C4-2B (cell line): ENCODE results near the gene CSRP1.

Experiments used
- H3K27ac ChIP-seq: fragments of 450-650 bp; 2 replicates; pipeline ENCODE4 v1.5.1; 2017
- CTCF ChIP-seq: fragments of 450-650 bp; conservative IDR thresholded peaks from 2 replicates; pipeline ENCODE4 v1.5.1; 2017; ENCODE audit warnings: mild to moderate bottlenecking
- ZFX ChIP-seq: fragments of 450-650 bp; IDR thresholded peaks from 2 replicates; pipeline ENCODE4 v1.6.1; 2017

CSRP1 gene

GRCh38 chr1:201515895-201516294, 9.0 kb upstream of the CSRP1 start:
- no peak overlapping the region for H3K27ac ChIP-seq
- TF ChIP-seq CTCF (no peak), ZFX (no peak)

- no peak for TF ChIP-seq ZFX
- TF ChIP-seq CTCF = no peak
- no peak overlapping the region for H3K27ac ChIP-seq
Observed at GRCh38 chr1:201515062-201515750, 8.3 kb upstream of the CSRP1 start.

- no peak overlapping the region for H3K27ac ChIP-seq
- TF ChIP-seq ZFX (no peak), CTCF (no peak)
Observed at GRCh38 chr1:201514466-201514865, 7.5 kb upstream of the CSRP1 start.

GRCh38 chr1:201513498-201514243, 6.7 kb upstream of the CSRP1 start:
- TF ChIP-seq ZFX = no peak
- no peak; the same call in 1 of the 2 replicates for TF ChIP-seq CTCF
- H3K27ac ChIP-seq = no peak overlapping the region; the same call in 1 of the 2 replicates

- no peak for TF ChIP-seq CTCF
- TF ChIP-seq ZFX = no peak
- H3K27ac ChIP-seq = peak overlapping the region; percentile 90
Observed at GRCh38 chr1:201511941-201512539, 5.1 kb upstream of the CSRP1 start.

- H3K27ac ChIP-seq = peak overlapping the region; percentile 90
- TF ChIP-seq ZFX (no peak), CTCF (no peak)
Observed at GRCh38 chr1:201511396-201511940, 4.5 kb upstream of the CSRP1 start.

GRCh38 chr1:201510734-201511133, 3.8 kb upstream of the CSRP1 start:
- TF ChIP-seq ZFX (no peak), CTCF (no peak)
- peak overlapping the region; percentile 90 for H3K27ac ChIP-seq
